RWPE2 (cell line): ENCODE data around the gene LTBR.
A peak's percentile ranks its signal among the peaks of the same experiment; 100 is the strongest.

Experiments used
- ATAC-seq: fragments of 200-7000 bp; cut with Tn5 transposase; 3 replicates; pipeline ENCODE4 v1.9.1; 2021; ENCODE audit warnings: low read depth
- DNase-seq: peaks from one replicate; pipeline ENCODE4 v3.0.0-alpha.2; 2020; ENCODE audit warnings: low spot score
- H3K27ac ChIP-seq: fragments of 450-650 bp; 2 replicates; pipeline ENCODE4 v1.5.1; 2017; ENCODE audit warnings: mild to moderate bottlenecking; ENCODE audit not compliant: poor library complexity, severe bottlenecking
- H3K27me3 ChIP-seq: fragments of 250-450 bp; sonication (Bioruptor Pico); 2 replicates; pipeline ENCODE4 v1.5.1; 2021; ENCODE audit warnings: mild to moderate bottlenecking, moderate library complexity; ENCODE audit not compliant: insufficient read depth, poor library complexity, severe bottlenecking
- H3K36me3 ChIP-seq: fragments of 250-450 bp; sonication (Bioruptor Pico); 2 replicates; pipeline ENCODE4 v1.5.1; 2020; ENCODE audit warnings: low read depth, mild to moderate bottlenecking, moderate library complexity
- H3K4me1 ChIP-seq: fragments of 250-450 bp; sonication (Bioruptor Pico); 2 replicates; pipeline ENCODE4 v1.5.1; 2021; ENCODE audit warnings: mild to moderate bottlenecking, moderate library complexity; ENCODE audit not compliant: insufficient read depth, poor library complexity, severe bottlenecking
- H3K4me3 ChIP-seq: fragments of 250-450 bp; sonication (Bioruptor Pico); 2 replicates; pipeline ENCODE4 v1.5.1; 2021; ENCODE audit warnings: mild to moderate bottlenecking, moderate library complexity; ENCODE audit not compliant: severe bottlenecking
- H3K9me3 ChIP-seq: fragments of 250-450 bp; sonication (Bioruptor Pico); 2 replicates; pipeline ENCODE4 v1.5.1; 2021; ENCODE audit warnings: mild to moderate bottlenecking, moderate library complexity; ENCODE audit not compliant: severe bottlenecking
- TF ChIP-seq, protein P1 (sequence below): fragments of 450-650 bp; IDR thresholded peaks from one replicate; pipeline ENCODE4 v1.5.1; 2017; ENCODE audit warnings: mild to moderate bottlenecking, moderate library complexity; ENCODE audit not compliant: poor library complexity, severe bottlenecking

Gene LTBR

DNA sequence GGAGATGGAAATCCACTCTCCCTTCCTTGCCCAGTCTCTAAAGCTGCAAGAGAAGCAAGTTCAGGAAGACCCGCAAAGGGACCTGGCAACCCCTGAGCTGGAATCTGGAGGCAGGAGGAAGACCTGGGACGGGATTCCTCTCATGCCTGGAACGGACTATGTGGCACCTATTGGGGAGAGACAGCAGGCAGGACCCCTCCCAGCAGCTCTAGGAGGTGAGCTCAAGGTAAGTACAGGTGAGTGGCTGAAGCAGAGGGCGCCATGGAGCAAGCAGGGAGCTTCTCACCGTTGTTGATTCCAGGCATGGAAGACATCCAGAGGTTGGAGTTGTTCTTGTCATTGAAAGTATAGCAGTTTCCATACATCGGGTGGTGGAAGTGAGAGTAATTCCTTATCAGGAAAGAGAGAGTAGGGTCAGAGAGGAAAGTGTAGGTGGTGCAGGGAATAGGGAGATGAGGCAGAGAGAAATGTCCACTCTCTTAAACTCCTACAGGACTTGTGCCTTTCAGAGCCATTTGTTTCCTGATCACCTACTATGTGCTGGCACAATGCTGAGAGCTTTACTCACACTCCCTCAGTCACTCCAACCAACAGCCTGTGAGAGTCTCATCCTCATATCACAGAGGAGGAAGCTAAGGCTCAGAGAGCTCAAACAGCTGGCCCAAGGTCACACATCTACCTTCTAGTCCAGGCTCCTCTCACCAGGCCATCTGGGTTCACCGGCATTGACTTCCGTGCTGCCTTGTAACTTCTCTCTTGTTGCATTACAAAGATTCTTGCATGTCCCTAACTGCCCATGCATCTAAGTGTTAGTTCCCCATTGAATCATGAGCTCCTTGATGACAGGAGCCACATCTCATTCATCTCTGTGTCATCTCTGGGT lies 28.2 kb upstream of the LTBR start:
- no peak overlapping the region for H3K27ac ChIP-seq
- no peaks in the 10 kb centered on the region for H3K9me3 ChIP-seq
- no peak overlapping the region for H3K4me3 ChIP-seq
- H3K36me3 ChIP-seq, result peaks cover 95% of the 10 kb centered on the region
- no peaks in the 10 kb centered on the region for H3K4me1 ChIP-seq
- H3K27me3 ChIP-seq, result no peaks in the 10 kb centered on the region
- TF ChIP-seq, protein P1, sequence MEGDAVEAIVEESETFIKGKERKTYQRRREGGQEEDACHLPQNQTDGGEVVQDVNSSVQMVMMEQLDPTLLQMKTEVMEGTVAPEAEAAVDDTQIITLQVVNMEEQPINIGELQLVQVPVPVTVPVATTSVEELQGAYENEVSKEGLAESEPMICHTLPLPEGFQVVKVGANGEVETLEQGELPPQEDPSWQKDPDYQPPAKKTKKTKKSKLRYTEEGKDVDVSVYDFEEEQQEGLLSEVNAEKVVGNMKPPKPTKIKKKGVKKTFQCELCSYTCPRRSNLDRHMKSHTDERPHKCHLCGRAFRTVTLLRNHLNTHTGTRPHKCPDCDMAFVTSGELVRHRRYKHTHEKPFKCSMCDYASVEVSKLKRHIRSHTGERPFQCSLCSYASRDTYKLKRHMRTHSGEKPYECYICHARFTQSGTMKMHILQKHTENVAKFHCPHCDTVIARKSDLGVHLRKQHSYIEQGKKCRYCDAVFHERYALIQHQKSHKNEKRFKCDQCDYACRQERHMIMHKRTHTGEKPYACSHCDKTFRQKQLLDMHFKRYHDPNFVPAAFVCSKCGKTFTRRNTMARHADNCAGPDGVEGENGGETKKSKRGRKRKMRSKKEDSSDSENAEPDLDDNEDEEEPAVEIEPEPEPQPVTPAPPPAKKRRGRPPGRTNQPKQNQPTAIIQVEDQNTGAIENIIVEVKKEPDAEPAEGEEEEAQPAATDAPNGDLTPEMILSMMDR, result peak; percentile 16
- DNase-seq (no peak), ATAC-seq (peak; percentile 15; the same call in 1 of the 3 replicates)

DNA sequence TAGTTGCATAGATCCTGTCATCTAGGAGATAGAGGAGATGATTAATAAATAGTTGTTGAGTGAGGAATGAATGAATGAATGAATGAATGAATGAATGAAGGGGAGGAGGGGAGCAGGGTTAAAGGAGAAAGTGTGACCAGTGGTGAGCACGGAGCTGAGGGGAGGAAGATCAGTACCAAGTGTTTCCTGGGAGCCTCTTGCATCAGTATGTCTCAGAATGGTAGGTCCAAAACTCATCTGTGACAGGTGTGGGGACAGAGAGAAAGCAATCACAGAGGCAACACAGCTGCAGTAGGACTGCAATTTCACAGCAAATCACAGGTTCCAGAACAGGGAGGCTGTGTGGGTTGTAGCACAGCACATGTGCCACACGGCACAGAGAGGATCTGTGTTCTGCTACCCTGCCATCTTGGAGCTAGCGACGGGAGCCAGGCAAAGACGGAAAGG lies 27.6 kb upstream of the LTBR start:
- ATAC-seq (no peak), DNase-seq (no peak)
- Histone ChIP-seq H3K4me1 (peaks cover under 1% of the 10 kb centered on the region), H3K27me3 (no peaks in the 10 kb centered on the region), H3K36me3 (peaks cover 95% of the 10 kb centered on the region), H3K9me3 (no peaks in the 10 kb centered on the region), H3K27ac (no peak overlapping the region), H3K4me3 (no peak overlapping the region)
- TF ChIP-seq, protein P1, result no peak

DNA sequence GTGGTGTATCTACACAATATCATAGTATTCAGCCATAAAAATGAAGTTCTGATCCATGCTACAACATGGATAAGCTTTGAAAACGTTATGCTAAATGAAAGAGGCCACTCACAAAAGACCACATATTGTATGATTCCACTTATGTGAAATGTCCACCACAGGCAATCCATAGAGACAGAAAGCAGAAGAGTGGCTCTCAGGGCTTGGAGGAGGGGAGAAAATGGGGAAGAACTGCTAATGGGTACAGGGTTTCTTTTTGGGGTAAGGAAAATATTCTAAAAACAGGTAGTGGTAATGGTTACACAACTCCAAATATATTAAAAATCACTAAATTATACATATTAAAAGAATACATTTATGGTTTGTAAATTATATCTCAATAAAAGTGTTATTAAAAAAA lies 25.1 kb upstream of the LTBR start:
- Histone ChIP-seq H3K4me1 (peaks cover 22% of the 10 kb centered on the region), H3K9me3 (no peaks in the 10 kb centered on the region), H3K4me3 (no peak overlapping the region), H3K36me3 (peaks cover 98% of the 10 kb centered on the region), H3K27ac (no peak overlapping the region), H3K27me3 (no peaks in the 10 kb centered on the region)
- TF ChIP-seq, protein P1, result no peak
- DNase-seq (no peak), ATAC-seq (no peak)

DNA sequence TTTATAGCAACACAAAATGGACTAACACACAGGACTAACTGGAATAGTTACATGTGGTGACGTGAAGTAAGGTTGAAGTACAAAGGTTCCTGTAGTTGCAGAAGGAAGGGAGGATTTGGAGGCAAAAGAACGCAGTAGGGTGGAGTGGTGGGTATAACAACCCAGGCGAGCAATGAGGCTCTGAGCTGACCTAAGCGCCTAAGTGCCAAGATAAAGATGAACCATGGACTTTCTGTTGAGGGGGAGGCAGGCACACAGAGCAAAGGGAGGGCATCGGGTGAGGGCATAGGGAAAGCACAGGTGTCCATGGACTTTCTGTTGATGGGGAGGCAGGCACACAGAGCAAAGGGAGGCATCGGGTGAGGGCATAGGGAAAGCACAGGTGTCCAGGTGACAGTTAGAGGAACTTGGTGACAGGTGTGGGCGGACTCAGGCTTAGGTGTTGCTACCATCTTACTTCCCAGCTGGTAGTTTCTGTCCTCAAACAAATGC lies 23.8 kb upstream of the LTBR start:
- peaks cover 34% of the 10 kb centered on the region for H3K4me1 ChIP-seq
- TF ChIP-seq, protein P1, result no peak
- H3K9me3 ChIP-seq, result no peaks in the 10 kb centered on the region
- ATAC-seq, result no peak
- H3K4me3 ChIP-seq, result no peak overlapping the region
- no peaks in the 10 kb centered on the region for H3K27me3 ChIP-seq
- H3K27ac ChIP-seq, result peak overlapping the region; percentile 100
- no peak for DNase-seq
- H3K36me3 ChIP-seq, result peaks cover 96% of the 10 kb centered on the region
